H1 (cell line): Measurements from ENCODE around the gene FGF19. TPM values are rescaled to one million over a fixed set of nuclear protein-coding genes. Genes with fewer than 3 reads are reported as not detected.
A peak's percentile ranks its signal among the peaks of the same experiment; 100 is the strongest.

Experiments
- CHD1 ChIP-seq: IDR thresholded peaks from 2 replicates; pipeline ENCODE4 v1.6.1; 2012; ENCODE audit warnings: low read depth, low read length, improper control_type of control experiment
- CHD2 ChIP-seq: IDR thresholded peaks from 2 replicates; pipeline ENCODE4 v1.6.1; 2012; ENCODE audit warnings: low read length, improper control_type of control experiment
- GABPA ChIP-seq: IDR thresholded peaks from 2 replicates; pipeline ENCODE4 v1.6.1; 2011; ENCODE audit warnings: mild to moderate bottlenecking, low read length, moderate library complexity, borderline replicate concordance; ENCODE audit not compliant: insufficient read depth
- GTF2F1 ChIP-seq: IDR thresholded peaks from 2 replicates; pipeline ENCODE4 v1.6.1; 2012; ENCODE audit warnings: low read depth, low read length, improper control_type of control experiment, borderline replicate concordance
- NANOG ChIP-seq: IDR thresholded peaks from 2 replicates; pipeline ENCODE4 v1.6.1; 2011; ENCODE audit warnings: low read length, low read depth, mild to moderate bottlenecking, inconsistent platforms; ENCODE audit not compliant: insufficient read depth, poor library complexity, severe bottlenecking
- PHF8 ChIP-seq: fragments of 200-600 bp; sonication (generic); conservative IDR thresholded peaks from 2 replicates; pipeline ENCODE4 v1.7.1; 2012; ENCODE audit warnings: low read depth, mild to moderate bottlenecking, inconsistent platforms, low read length, moderate library complexity
- RAD21 ChIP-seq, 2 experiments: IDR thresholded peaks in 1 of 2; conservative IDR thresholded peaks in 1 of 2; 2 replicates each; pipeline ENCODE4 v1.6.1; 2011; ENCODE audit warnings: low read depth in 2 of 2, low read length in 2 of 2, improper control_type of control experiment in 1 of 2, inconsistent platforms in 1 of 2, mild to moderate bottlenecking in 1 of 2, moderate library complexity in 1 of 2
- RNF2 ChIP-seq: fragments of 200-900, 300-1000 bp; sonication (generic); IDR thresholded peaks from 2 replicates; pipeline ENCODE4 v1.7.1; 2016; ENCODE audit warnings: borderline replicate concordance, low read depth, mild to moderate bottlenecking, antibody characterized with exemption, low read length; ENCODE audit not compliant: poor library complexity, severe bottlenecking; ENCODE audit errors: missing control alignments
- polyA plus RNA-seq, 7 experiments: library from polyadenylated mRNA; depleted of rRNA in 3 of 7; stranded (reverse) in 5 of 7; unstranded in 2 of 7; fragments of >200 nt in 5 of 7; fragments of 200-250 nt in 2 of 7; gene quantifications; 1 replicate in 5 of 7; 2 replicates in 1 of 7; 4 replicates in 1 of 7; pipeline versions ENCODE4 v1.2.1 to v1.2.3, GENCODE V29; 2011 to 2013; ENCODE audit warnings: missing spikeins in 2 of 7, mixed read lengths in 2 of 7
- total RNA-seq: library from RNA; stranded (reverse); fragmentation: NEBNext Ultra II Directional; extraction: Animal tissue kit (Norgen Biotek cat#: 25700); gene quantifications from 2 replicates; pipeline ENCODE4 v1.2.1, GENCODE V29; 2021

The FGF19 gene
- total and polyA plus RNA-seq, 2 of the 8 experiments (the other 6 are each of a cell fraction or from before 2014, with no cell fraction given), result 9.6 to 14.8 TPM

DNA sequence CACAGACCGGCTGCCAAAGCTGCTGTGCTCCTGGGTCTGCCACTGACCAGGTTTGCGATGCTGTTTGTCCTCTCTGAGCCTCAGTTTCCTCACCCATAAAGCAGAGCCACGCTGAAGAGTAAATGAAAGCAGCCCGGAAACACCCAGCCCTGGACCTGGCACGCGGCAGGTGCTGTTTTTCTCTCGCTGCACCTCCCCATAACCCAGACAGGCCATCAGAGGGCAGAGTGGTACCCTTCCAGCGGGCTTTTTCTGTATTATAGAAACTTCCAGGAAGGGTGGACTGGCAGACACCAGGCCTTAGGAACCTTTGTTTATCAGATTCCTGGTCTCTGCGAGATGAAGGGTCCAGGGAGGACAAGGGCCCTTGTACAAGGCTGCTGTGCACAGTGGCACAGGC is 17.9 kb upstream of the FGF19 start (continued):
- no peak for TF ChIP-seq NANOG
- no peak for TF ChIP-seq CHD1
- TF ChIP-seq RAD21 (IDR thresholded peaks at IDR 0.05 in 1 of 2, conservative IDR thresholded peaks at IDR 0.05 in 1 of 2; ENCODE audit: low read depth in 2 of 2, low read length in 2 of 2), result peak; percentile 73 to 83
- no peak for TF ChIP-seq CHD2
- TF ChIP-seq GTF2F1, result no peak
- TF ChIP-seq GABPA, result no peak
- no peak for TF ChIP-seq PHF8
- TF ChIP-seq RNF2, result no peak
